Coronary artery (tissue), 2 donors: Measurements from ENCODE around the gene ZNF334.

Experiments used
- DNase-seq: peaks from one replicate; pipeline ENCODE4 v3.0.0-alpha.2; 2017; ENCODE audit warnings: low spot score
- H3K27ac ChIP-seq, 2 donors: fragments of 200-600 bp; sonication (generic); one replicate each; pipeline ENCODE4 v1.5.1; 2016 to 2019
- H3K4me3 ChIP-seq: fragments of 200-600 bp; sonication (generic); 2 replicates; pipeline ENCODE4 v1.5.1; 2016; ENCODE audit warnings: mild to moderate bottlenecking, moderate library complexity
- CTCF ChIP-seq: fragments of 200-600 bp; sonication (generic); IDR thresholded peaks from one replicate; pipeline ENCODE4 v1.5.1; 2019; ENCODE audit warnings: antibody characterized with exemption

Gene ZNF334

GRCh38 chr20:46512943-46513844, at the start of gene ZNF334:
TSS of gene ZNF334 (minus strand) at chr20:46513559. CDS start at chr20:46512102, 1,457 bp downstream.
- Histone ChIP-seq H3K27ac (peak within 1 kb of the TSS in 1 of 2 donors; percentile 26), H3K4me3 (peak within 1 kb of the TSS; percentile 84)
- no peak for TF ChIP-seq CTCF
- DNase-seq, result no peak

GRCh38 chr20:46562373-46563169, 49.2 kb upstream of the ZNF334 start:
- TF ChIP-seq CTCF, result peak; percentile 90
- Histone ChIP-seq H3K27ac (peak overlapping the region; percentile 11 to 64), H3K4me3 (peak overlapping the region; percentile 62)
- peak; percentile 79 for DNase-seq

- TF ChIP-seq CTCF, result no peak
- DNase-seq, result no peak
- Histone ChIP-seq H3K27ac (peak overlapping the region; percentile 11 to 52), H3K4me3 (peak overlapping the region; percentile 62)
These were observed 48.6 kb upstream of the ZNF334 start for GRCh38 chr20:46562009-46562372.

- no peak overlapping the region for H3K4me3 ChIP-seq
- no peak overlapping the region for H3K27ac ChIP-seq
- TF ChIP-seq CTCF, result no peak
- DNase-seq, result no peak
These were observed 46.5 kb upstream of the ZNF334 start for GRCh38 chr20:46559685-46560440.

- H3K27ac ChIP-seq, result no peak overlapping the region
- TF ChIP-seq CTCF, result no peak
- no peak for DNase-seq
- H3K4me3 ChIP-seq, result no peak overlapping the region
These were observed 45.6 kb upstream of the ZNF334 start for GRCh38 chr20:46559001-46559400.

GRCh38 chr20:46558511-46558959, 45.2 kb upstream of the ZNF334 start:
- Histone ChIP-seq H3K27ac (no peak overlapping the region), H3K4me3 (no peak overlapping the region)
- no peak for DNase-seq
- TF ChIP-seq CTCF, result no peak
